Activated CD8-positive, alpha-beta memory T cell treated with anti-CD3 and anti-CD28 coated beads for 36 hours (primary cell): ENCODE results near the gene C17orf67. TPM values are rescaled to one million over a fixed set of nuclear protein-coding genes. Genes with fewer than 3 reads are reported as not detected.

Source experiments
- CTCF ChIA-PET: fragments of 350-600 bp; sonication (Branson Sonifier 250); formaldehyde crosslinking; loops from one replicate; lab custom pipeline; 2021; ENCODE audit warnings: antibody characterized with exemption; lab: Charles Lee
- POLR2A ChIA-PET: fragments of 350-600 bp; sonication (Branson Sonifier 250); formaldehyde crosslinking; loops from one replicate; lab custom pipeline; 2021; ENCODE audit warnings: antibody characterized with exemption; lab: Charles Lee
- total RNA-seq, 2 experiments: library from RNA; stranded (reverse); gene quantifications; one replicate each; pipeline ENCODE4 v1.2.3, GENCODE V29; 2021

The C17orf67 gene
- total RNA-seq, 2 experiments from 2014 or later: 2.3 to 3.3 TPM

GRCh38 chr17:56786989-56787482, 46.7 kb downstream of the C17orf67 start:
- POLR2A ChIA-PET: no interaction called here
- CTCF ChIA-PET: interaction anchor here (0.9 kb wide), 1 partner anchor 33 kb away, joined by 3 read pairs; no protein-coding TSS in a partner anchor

- CTCF ChIA-PET: interaction anchor here (1.1 kb wide), 1 partner anchor 33 kb away, joined by 4 read pairs; no protein-coding TSS in a partner anchor
- POLR2A ChIA-PET: no interaction called here
Measured at GRCh38 chr17:56785997-56786680, 47.6 kb downstream of the C17orf67 start.

- POLR2A ChIA-PET: no interaction called here
- CTCF ChIA-PET: interaction anchor here (1.1 kb wide), 1 partner anchor 34 kb away, joined by 4 read pairs; no protein-coding TSS in a partner anchor
Measured at GRCh38 chr17:56785405-56785804, 48.3 kb downstream of the C17orf67 start.

DNA sequence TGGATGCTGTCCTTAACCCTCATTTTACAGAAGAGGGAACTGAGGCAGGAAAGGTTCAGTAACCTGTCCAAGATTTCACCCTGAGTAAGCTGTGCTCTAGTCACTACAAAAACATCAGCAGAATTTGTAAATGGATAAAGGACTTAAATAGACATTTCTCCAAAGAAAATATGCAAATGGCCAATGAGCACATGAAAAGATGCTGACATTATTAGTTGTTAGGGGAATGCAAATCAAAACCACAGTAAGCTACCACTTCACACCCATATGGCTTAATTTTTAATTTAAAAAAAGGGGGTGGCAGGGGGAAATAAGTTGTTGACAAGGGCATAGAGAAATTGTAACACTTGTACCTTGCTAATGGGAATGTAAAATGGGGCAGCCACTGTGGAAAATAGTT, 51.4 kb downstream of the C17orf67 start:
- ChIA-PET POLR2A (no interaction called here), CTCF (no interaction called here)

GRCh38 chr17:56781906-56782305, 51.8 kb downstream of the C17orf67 start:
- POLR2A ChIA-PET: no interaction called here
- CTCF ChIA-PET: interaction anchor here (2.7 kb wide), 1 partner anchor 10 kb away, joined by 9 read pairs; no protein-coding TSS in a partner anchor

GRCh38 chr17:56779898-56780777, 53.6 kb downstream of the C17orf67 start:
- ChIA-PET POLR2A (no interaction called here), CTCF (interaction anchor here (0.6 to 2.7 kb wide), 15 partner anchors 8 to 188 kb away, joined by 3 to 15 read pairs (median 4); partner anchors contain the start of gene NOG)

DNA sequence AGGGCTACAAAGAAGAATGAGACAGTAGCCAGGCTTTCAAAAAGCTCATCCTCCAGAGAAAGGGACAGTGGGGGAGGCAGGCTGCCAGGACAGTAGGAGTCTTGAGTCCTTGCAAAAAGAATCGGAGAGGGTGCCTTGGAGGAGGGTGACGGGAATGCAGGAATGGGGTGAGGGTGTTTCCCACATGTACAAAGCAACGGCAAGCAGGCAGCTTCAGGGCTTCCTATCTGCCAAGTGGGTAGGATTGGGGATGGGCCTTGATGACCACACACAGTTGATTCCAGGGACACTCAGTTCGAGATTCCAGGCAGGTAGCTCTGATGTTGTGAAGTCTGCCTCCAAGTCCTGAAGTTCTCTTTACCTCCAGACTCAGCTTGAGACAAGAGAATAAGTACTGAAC, 54.4 kb downstream of the C17orf67 start:
- POLR2A ChIA-PET: no interaction called here
- CTCF ChIA-PET: interaction anchor here (0.9 to 2.7 kb wide), 9 partner anchors 7 to 187 kb away, joined by 3 to 15 read pairs (median 4); no protein-coding TSS in a partner anchor

GRCh38 chr17:56778898-56779297, 54.8 kb downstream of the C17orf67 start:
- ChIA-PET POLR2A (no interaction called here), CTCF (interaction anchor here (0.9 to 1.8 kb wide), 4 partner anchors 41 to 184 kb away, joined by 3 to 5 read pairs (median 4); no protein-coding TSS in a partner anchor)

DNA sequence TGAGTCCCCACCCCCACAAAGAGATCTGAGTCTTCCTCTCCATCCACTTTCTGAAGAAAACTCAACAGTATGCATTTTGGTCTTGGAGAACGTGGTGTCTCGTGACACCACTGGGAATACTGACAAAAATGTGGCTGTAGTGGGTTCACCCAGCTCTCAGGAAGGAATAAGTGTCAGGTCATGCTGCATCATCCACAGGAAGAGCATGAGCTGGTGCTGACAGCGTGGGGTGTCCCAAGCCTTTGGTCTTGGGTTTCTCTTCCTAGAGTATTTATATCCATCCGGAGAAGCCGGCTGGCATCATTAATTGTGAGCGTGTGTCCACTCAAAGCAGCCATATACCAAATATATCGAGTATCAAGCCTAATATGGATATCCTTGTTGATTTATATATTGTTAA, 55.9 kb downstream of the C17orf67 start:
- POLR2A ChIA-PET: no interaction called here
- CTCF ChIA-PET: no interaction called here

- CTCF ChIA-PET: interaction anchor here (0.6 kb wide), 1 partner anchor 182 kb away, joined by 3 read pairs; no protein-coding TSS in a partner anchor
- POLR2A ChIA-PET: no interaction called here
Measured at GRCh38 chr17:56774650-56775049, 59.1 kb downstream of the C17orf67 start.

- CTCF ChIA-PET: interaction anchor here (2.5 kb wide), 1 partner anchor 7 kb away, joined by 9 read pairs; no protein-coding TSS in a partner anchor
- POLR2A ChIA-PET: no interaction called here
Measured at GRCh38 chr17:56773124-56773523, 60.6 kb downstream of the C17orf67 start.

GRCh38 chr17:56772442-56772841, 61.3 kb downstream of the C17orf67 start:
- POLR2A ChIA-PET: no interaction called here
- CTCF ChIA-PET: interaction anchor here (2.5 kb wide), 1 partner anchor 8 kb away, joined by 9 read pairs; no protein-coding TSS in a partner anchor

- ChIA-PET POLR2A (no interaction called here), CTCF (interaction anchor here (1.1 to 2.5 kb wide), 2 partner anchors 9 to 56 kb away, joined by 4 to 9 read pairs; no protein-coding TSS in a partner anchor)
Measured at GRCh38 chr17:56771975-56772374, 61.7 kb downstream of the C17orf67 start.

DNA sequence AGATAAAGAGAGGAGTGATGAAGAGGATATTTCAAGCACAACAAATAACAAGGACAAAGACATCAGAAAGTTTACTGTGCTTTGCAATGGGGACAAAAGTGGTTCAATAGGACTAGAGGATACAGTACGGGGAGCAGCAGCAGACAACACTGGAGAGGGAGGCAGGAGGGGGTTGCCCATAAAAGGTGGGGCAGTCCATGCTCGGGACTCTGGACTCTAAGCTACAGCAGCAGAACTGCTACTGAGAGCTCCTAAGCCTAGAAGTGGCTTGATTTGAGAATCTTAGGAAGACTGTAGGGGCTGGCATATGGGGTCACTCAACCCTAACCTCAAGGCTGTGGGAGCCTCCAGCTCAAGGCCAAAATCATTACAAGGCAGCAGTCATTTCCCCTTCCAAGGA, 62.2 kb downstream of the C17orf67 start:
- CTCF ChIA-PET: interaction anchor here (1.1 to 2.5 kb wide), 2 partner anchors 9 to 56 kb away, joined by 4 to 9 read pairs; no protein-coding TSS in a partner anchor
- POLR2A ChIA-PET: no interaction called here

- ChIA-PET CTCF (interaction anchor here (2.5 kb wide), 1 partner anchor 10 kb away, joined by 9 read pairs; no protein-coding TSS in a partner anchor), POLR2A (no interaction called here)
Measured at GRCh38 chr17:56770427-56770826, 63.3 kb downstream of the C17orf67 start.

- POLR2A ChIA-PET: no interaction called here
- CTCF ChIA-PET: no interaction called here
Measured at GRCh38 chr17:56765449-56765848, 68.3 kb downstream of the C17orf67 start.

- ChIA-PET CTCF (no interaction called here), POLR2A (no interaction called here)
Measured at GRCh38 chr17:56762988-56763387, 70.7 kb downstream of the C17orf67 start.

DNA sequence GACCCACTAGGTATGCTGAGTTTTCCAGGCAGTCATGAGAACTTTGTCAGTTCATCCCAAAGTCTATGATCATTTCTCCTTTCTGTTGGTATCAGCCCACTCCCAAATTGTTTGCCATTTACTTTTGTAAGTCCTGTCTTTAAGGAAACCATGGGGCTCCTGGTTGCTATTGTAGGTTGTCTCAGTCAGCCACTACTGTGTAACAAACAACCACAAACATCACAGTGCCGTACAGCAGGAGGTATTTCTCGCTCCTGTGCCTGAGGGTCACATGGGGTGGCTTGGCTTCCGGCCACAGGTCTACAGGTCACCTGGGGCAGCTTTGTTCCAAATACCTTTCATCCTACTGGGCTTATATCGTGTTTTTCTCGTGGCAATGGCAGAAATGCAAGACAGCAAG, 71.6 kb downstream of the C17orf67 start:
- ChIA-PET POLR2A (no interaction called here), CTCF (no interaction called here)

GRCh38 chr17:56761387-56761786, 72.3 kb downstream of the C17orf67 start:
- POLR2A ChIA-PET: no interaction called here
- CTCF ChIA-PET: no interaction called here
